ENCODE data around the gene PDE9A. TPM values are rescaled to one million over a fixed set of nuclear protein-coding genes. Genes with fewer than 3 reads are reported as not detected.

Gene PDE9A
- total and polyA plus RNA-seq, 2 experiments from 2014 or later = 6.8 to 14.2 TPM

GRCh38 chr21:42661688-42662429, 8.4 kb downstream of the PDE9A start:
- no peak for TF ChIP-seq CTCF (IDR thresholded peaks at IDR 0.05; ENCODE audit: low read depth, low read length)
- Histone ChIP-seq H3K4me1 (ENCODE audit: low read depth) (peaks cover 4% of the 10 kb centered on the region), H3K36me3 (no peaks in the 10 kb centered on the region), H3K27ac (no peak overlapping the region), H3K27me3 (no peaks in the 10 kb centered on the region), H3K4me3 (no peak overlapping the region), H3K9me3 (ENCODE audit: low read depth) (no peaks in the 10 kb centered on the region)
- no peak for DNase-seq (ENCODE audit: low read depth in 1 of 2, low spot score in 1 of 2)

GRCh38 chr21:42662430-42663199, 9.2 kb downstream of the PDE9A start:
- Histone ChIP-seq H3K27me3 (no peaks in the 10 kb centered on the region), H3K4me3 (no peak overlapping the region), H3K36me3 (no peaks in the 10 kb centered on the region), H3K27ac (no peak overlapping the region), H3K4me1 (ENCODE audit: low read depth) (peaks cover 4% of the 10 kb centered on the region), H3K9me3 (ENCODE audit: low read depth) (no peaks in the 10 kb centered on the region)
- no peak for DNase-seq (ENCODE audit: low read depth in 1 of 2, low spot score in 1 of 2)
- TF ChIP-seq CTCF (IDR thresholded peaks at IDR 0.05; ENCODE audit: low read depth, low read length) = no peak

- no peaks in the 10 kb centered on the region for H3K27me3 ChIP-seq
- no peak overlapping the region for H3K4me3 ChIP-seq
- DNase-seq (ENCODE audit: low read depth in 1 of 2, low spot score in 1 of 2) = no peak
- peaks cover 4% of the 10 kb centered on the region for H3K4me1 ChIP-seq (ENCODE audit: low read depth)
- H3K36me3 ChIP-seq = no peaks in the 10 kb centered on the region
- no peaks in the 10 kb centered on the region for H3K9me3 ChIP-seq (ENCODE audit: low read depth)
- TF ChIP-seq CTCF (IDR thresholded peaks at IDR 0.05; ENCODE audit: low read depth, low read length) = no peak
- no peak overlapping the region for H3K27ac ChIP-seq
Measured at GRCh38 chr21:42663200-42663750, 9.9 kb downstream of the PDE9A start.

- H3K9me3 ChIP-seq (ENCODE audit: low read depth) = no peaks in the 10 kb centered on the region
- TF ChIP-seq CTCF (IDR thresholded peaks at IDR 0.05; ENCODE audit: low read depth, low read length) = no peak
- no peaks in the 10 kb centered on the region for H3K27me3 ChIP-seq
- no peak overlapping the region for H3K4me3 ChIP-seq
- H3K36me3 ChIP-seq = no peaks in the 10 kb centered on the region
- no peak overlapping the region for H3K27ac ChIP-seq
- H3K4me1 ChIP-seq (ENCODE audit: low read depth) = peaks cover 4% of the 10 kb centered on the region
- no peak for DNase-seq (ENCODE audit: low read depth in 1 of 2, low spot score in 1 of 2)
Measured at GRCh38 chr21:42663860-42664535, 10.6 kb downstream of the PDE9A start.

- Histone ChIP-seq H3K4me3 (no peak overlapping the region), H3K27ac (no peak overlapping the region), H3K27me3 (no peaks in the 10 kb centered on the region), H3K9me3 (ENCODE audit: low read depth) (no peaks in the 10 kb centered on the region), H3K36me3 (no peaks in the 10 kb centered on the region), H3K4me1 (ENCODE audit: low read depth) (peaks cover 4% of the 10 kb centered on the region)
- DNase-seq (ENCODE audit: low read depth in 1 of 2, low spot score in 1 of 2) = no peak
- TF ChIP-seq CTCF (IDR thresholded peaks at IDR 0.05; ENCODE audit: low read depth, low read length) = no peak
Measured at GRCh38 chr21:42664614-42665013, 11.2 kb downstream of the PDE9A start.
